ENCODE results near the gene MS4A7.

MS4A7 gene

GRCh38 chr11:60371854-60372253 is 6.5 kb upstream of the MS4A7 start:
- DNase-seq = no peak

- no peak for DNase-seq
Measured at GRCh38 chr11:60372767-60373166, 5.6 kb upstream of the MS4A7 start.

- no peak for DNase-seq
Measured at GRCh38 chr11:60375316-60375715, 3.0 kb upstream of the MS4A7 start.

GRCh38 chr11:60376601-60377000 is 1.7 kb upstream of the MS4A7 start:
- no peak for DNase-seq

- peak; percentile 11 for DNase-seq
Measured at GRCh38 chr11:60377401-60378136, 763 bp upstream of the MS4A7 start.

- no peak for DNase-seq
Measured at GRCh38 chr11:60389279-60389910, 11.1 kb downstream of the MS4A7 start.

- no peak for DNase-seq
Measured at GRCh38 chr11:60390419-60390818, 12.1 kb downstream of the MS4A7 start.

GRCh38 chr11:60392361-60392760 is 14.0 kb downstream of the MS4A7 start:
- no peak for DNase-seq

- DNase-seq = no peak
Measured at GRCh38 chr11:60393016-60393415, 14.7 kb downstream of the MS4A7 start.

- no peak for DNase-seq
Measured at GRCh38 chr11:60394666-60395380, 16.5 kb downstream of the MS4A7 start.

- no peak for DNase-seq
Measured at GRCh38 chr11:60396382-60396781, 18.1 kb downstream of the MS4A7 start, which contains the start of gene MS4A14. MS4A14 (plus strand) TSS chr11:60396459; CDS start chr11:60396579, 120 bp downstream.

- DNase-seq = peak; percentile 7
Measured at GRCh38 chr11:60396799-60397198, 18.5 kb downstream of the MS4A7 start.

GRCh38 chr11:60420015-60420414 is 41.7 kb downstream of the MS4A7 start:
- DNase-seq = no peak

- DNase-seq = no peak
Measured at GRCh38 chr11:60422609-60423008, 44.3 kb downstream of the MS4A7 start.

- no peak for DNase-seq
Measured at GRCh38 chr11:60428517-60428916, 50.2 kb downstream of the MS4A7 start.

GRCh38 chr11:60429272-60429671 is 50.9 kb downstream of the MS4A7 start, which contains the start of gene MS4A5:
MS4A5 (plus strand) TSS chr11:60429572; CDS start chr11:60429675, 103 bp downstream.
- no peak for DNase-seq

- no peak for DNase-seq
Measured at GRCh38 chr11:60431251-60431650, 52.9 kb downstream of the MS4A7 start.

GRCh38 chr11:60433401-60433800 is 55.1 kb downstream of the MS4A7 start:
- DNase-seq = no peak
